Measurements from ENCODE around the gene KCNQ5. TPM values are rescaled to one million over a fixed set of nuclear protein-coding genes. Genes with fewer than 3 reads are reported as not detected.

The KCNQ5 gene
- total RNA-seq, 2 experiments from 2014 or later, result 2.1 to 2.5 TPM

- CTCF ChIA-PET, result no interaction called here
- ATAC-seq (ENCODE audit: poor library complexity), result no peak
Measured at GRCh38 chr6:72647489-72647888, 25.6 kb downstream of the KCNQ5 start.

GRCh38 chr6:72649032-72649984, 27.4 kb downstream of the KCNQ5 start:
- no peaks in the 10 kb centered on the region for H3K4me1 Mint-ChIP-seq (ENCODE audit: low read depth)
- TF ChIP-seq, protein P1, sequence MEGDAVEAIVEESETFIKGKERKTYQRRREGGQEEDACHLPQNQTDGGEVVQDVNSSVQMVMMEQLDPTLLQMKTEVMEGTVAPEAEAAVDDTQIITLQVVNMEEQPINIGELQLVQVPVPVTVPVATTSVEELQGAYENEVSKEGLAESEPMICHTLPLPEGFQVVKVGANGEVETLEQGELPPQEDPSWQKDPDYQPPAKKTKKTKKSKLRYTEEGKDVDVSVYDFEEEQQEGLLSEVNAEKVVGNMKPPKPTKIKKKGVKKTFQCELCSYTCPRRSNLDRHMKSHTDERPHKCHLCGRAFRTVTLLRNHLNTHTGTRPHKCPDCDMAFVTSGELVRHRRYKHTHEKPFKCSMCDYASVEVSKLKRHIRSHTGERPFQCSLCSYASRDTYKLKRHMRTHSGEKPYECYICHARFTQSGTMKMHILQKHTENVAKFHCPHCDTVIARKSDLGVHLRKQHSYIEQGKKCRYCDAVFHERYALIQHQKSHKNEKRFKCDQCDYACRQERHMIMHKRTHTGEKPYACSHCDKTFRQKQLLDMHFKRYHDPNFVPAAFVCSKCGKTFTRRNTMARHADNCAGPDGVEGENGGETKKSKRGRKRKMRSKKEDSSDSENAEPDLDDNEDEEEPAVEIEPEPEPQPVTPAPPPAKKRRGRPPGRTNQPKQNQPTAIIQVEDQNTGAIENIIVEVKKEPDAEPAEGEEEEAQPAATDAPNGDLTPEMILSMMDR (IDR thresholded peaks at IDR 0.05), result no peak
- intact Hi-C loops (cut with DNase I, micrococcal nuclease), result no loop called here
- Histone ChIP-seq H3K4me3 (ENCODE audit: low read length) (no peak overlapping the region), H3K27me3 (ENCODE audit: control insufficient read depth in 1 of 2, insufficient read depth in 2 of 2, low read length in 2 of 2) (no peaks in the 10 kb centered on the region), H3K36me3 (ENCODE audit: insufficient read depth, low read length) (no peaks in the 10 kb centered on the region), H3K27ac (ENCODE audit: low read depth in 1 of 2, low read length in 2 of 2) (no peak overlapping the region), H3K9me3 (ENCODE audit: control insufficient read depth in 1 of 2, insufficient read depth in 1 of 2, low read length in 2 of 2) (no peaks in the 10 kb centered on the region), H3K4me1 (ENCODE audit: insufficient read depth, low read length) (no peaks in the 10 kb centered on the region)
- H3K36me3 Mint-ChIP-seq (ENCODE audit: low read depth), result no peaks in the 10 kb centered on the region
- no peak overlapping the region for H3K27ac Mint-ChIP-seq
- no peaks in the 10 kb centered on the region for H3K9me3 Mint-ChIP-seq
- CTCF ChIA-PET, result no interaction called here
- H3K27me3 Mint-ChIP-seq, result no peaks in the 10 kb centered on the region
- ATAC-seq (ENCODE audit: poor library complexity) (no peak), DNase-seq (no peak)
- POLR2A ChIA-PET, result no interaction called here
- H3K4me3 Mint-ChIP-seq, result no peak overlapping the region

More at GRCh38 chr6:72647489-72647888, 25.6 kb downstream of the KCNQ5 start:
- no peak overlapping the region for H3K4me3 ChIP-seq (ENCODE audit: low read length)
- Mint-ChIP-seq H3K4me1 (ENCODE audit: low read depth) (no peaks in the 10 kb centered on the region), H3K9me3 (no peaks in the 10 kb centered on the region), H3K27ac (no peak overlapping the region), H3K4me3 (no peak overlapping the region), H3K27me3 (no peaks in the 10 kb centered on the region), H3K36me3 (ENCODE audit: low read depth) (no peaks in the 10 kb centered on the region)
- no peak overlapping the region for H3K27ac ChIP-seq (ENCODE audit: low read depth in 1 of 2, low read length in 2 of 2)
- H3K4me1 ChIP-seq (ENCODE audit: insufficient read depth, low read length), result no peaks in the 10 kb centered on the region
- intact Hi-C loops (cut with DNase I, micrococcal nuclease), result no loop called here
- TF ChIP-seq, protein P1 (IDR thresholded peaks at IDR 0.05), result no peak
- no peaks in the 10 kb centered on the region for H3K27me3 ChIP-seq (ENCODE audit: control insufficient read depth in 1 of 2, insufficient read depth in 2 of 2, low read length in 2 of 2)
- DNase-seq, result no peak
- POLR2A ChIA-PET, result no interaction called here
- H3K9me3 ChIP-seq (ENCODE audit: control insufficient read depth in 1 of 2, insufficient read depth in 1 of 2, low read length in 2 of 2), result no peaks in the 10 kb centered on the region
- H3K36me3 ChIP-seq (ENCODE audit: insufficient read depth, low read length), result no peaks in the 10 kb centered on the region

DNA sequence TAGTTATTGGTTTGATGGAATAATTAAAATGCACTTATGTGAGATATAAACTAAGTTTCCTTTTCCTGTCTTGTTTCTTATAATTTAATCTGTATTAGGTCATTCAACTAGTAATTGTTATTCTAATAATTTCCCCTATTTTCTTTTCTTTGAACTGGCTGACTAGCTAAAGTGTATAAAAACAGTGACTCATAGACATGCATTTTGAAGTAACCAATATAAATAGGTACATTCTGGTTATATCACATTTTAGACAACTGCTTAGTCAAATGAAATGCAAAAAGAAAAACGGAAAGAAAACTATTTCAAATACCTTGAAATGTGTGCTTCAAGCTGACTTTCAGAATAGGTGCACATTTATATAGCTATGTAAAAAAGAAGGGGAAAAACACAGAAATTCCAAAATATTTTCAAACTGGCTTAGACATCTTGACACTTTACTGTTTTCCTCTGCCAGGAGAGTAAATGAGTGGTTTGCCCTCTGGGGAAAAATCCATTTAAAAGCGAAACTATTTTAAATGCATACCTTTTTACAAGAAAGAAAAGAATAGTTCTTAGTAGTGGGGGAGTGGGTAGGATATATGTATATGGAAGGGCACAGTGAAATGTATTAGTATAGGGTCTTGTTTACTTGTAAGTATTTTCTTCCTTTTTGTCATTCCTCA, 28.3 kb downstream of the KCNQ5 start:
- Mint-ChIP-seq H3K27me3 (no peaks in the 10 kb centered on the region), H3K9me3 (no peaks in the 10 kb centered on the region), H3K36me3 (ENCODE audit: low read depth) (no peaks in the 10 kb centered on the region), H3K4me1 (ENCODE audit: low read depth) (no peaks in the 10 kb centered on the region), H3K27ac (no peak overlapping the region), H3K4me3 (no peak overlapping the region)
- ChIA-PET CTCF (no interaction called here), POLR2A (no interaction called here)
- H3K36me3 ChIP-seq (ENCODE audit: insufficient read depth, low read length), result no peaks in the 10 kb centered on the region
- no peak for DNase-seq
- no peaks in the 10 kb centered on the region for H3K27me3 ChIP-seq (ENCODE audit: control insufficient read depth in 1 of 2, insufficient read depth in 2 of 2, low read length in 2 of 2)
- ATAC-seq (ENCODE audit: poor library complexity), result no peak
- TF ChIP-seq, protein P1 (IDR thresholded peaks at IDR 0.05), result no peak
- H3K4me3 ChIP-seq (ENCODE audit: low read length), result no peak overlapping the region
- no peak overlapping the region for H3K27ac ChIP-seq (ENCODE audit: low read depth in 1 of 2, low read length in 2 of 2)
- no peaks in the 10 kb centered on the region for H3K9me3 ChIP-seq (ENCODE audit: control insufficient read depth in 1 of 2, insufficient read depth in 1 of 2, low read length in 2 of 2)
- no peaks in the 10 kb centered on the region for H3K4me1 ChIP-seq (ENCODE audit: insufficient read depth, low read length)
- intact Hi-C loops (cut with DNase I, micrococcal nuclease), result no loop called here

Data from CD4-positive, alpha-beta T cell (primary cell).